HCT116 (cell line): ENCODE measurements around the gene DNM3. TPM values are rescaled to one million over a fixed set of nuclear protein-coding genes. Genes with fewer than 3 reads are reported as not detected.
A peak's percentile ranks its signal among the peaks of the same experiment; 100 is the strongest.

ENCODE experiments used
- ATAC-seq: fragments of 200-7000 bp; cut with Tn5 transposase; 2 replicates; pipeline ENCODE4 v1.9.1; 2020; ENCODE audit warnings: mild to moderate bottlenecking, moderate library complexity
- BruUV-seq: library from RNA; stranded (reverse); fragments of 400-500 nt; replicated peaks from 2 replicates; lab custom pipeline; 2021; lab: Mats Ljungman, UMichigan
- CTCF ChIA-PET: fragments of 300-600 bp; sonication (Branson Sonifier 250); formaldehyde crosslinking; loops from one replicate; lab custom pipeline; 2021; ENCODE audit warnings: antibody characterized with exemption; lab: Charles Lee
- POLR2A ChIA-PET: fragments of 300-600, 350-600 bp; sonication (Branson Sonifier 250); formaldehyde crosslinking; loops from one replicate; lab custom pipeline; 2021; ENCODE audit warnings: antibody characterized with exemption; lab: Charles Lee
- RAD21 ChIA-PET, 2 experiments: fragments of 300-600 bp; sonication (Branson Sonifier 250); formaldehyde crosslinking; loops; one replicate each; lab custom pipeline; 2023; ENCODE audit warnings: low total read pairs in 2 of 2; ENCODE audit not compliant: uncharacterized antibody in 2 of 2, unreplicated experiment in 2 of 2, low non-redundant PET in 1 of 2; lab: Charles Lee
- DNase-seq: peaks from one replicate; pipeline ENCODE4 v3.0.0-alpha.2; 2010; ENCODE audit warnings: low read depth, low spot score
- H2AFZ ChIP-seq: fragments of 200-600 bp; shearing (Covaris generic), sonication (generic); 2 replicates; pipeline ENCODE4 v1.6.1; 2017; ENCODE audit warnings: low read depth, mixed run types, mixed read lengths, antibody characterized with exemption, low read length; ENCODE audit not compliant: poor library complexity, severe bottlenecking
- H3K27ac ChIP-seq: 2 replicates; pipeline ENCODE4 v1.5.1; 2012; ENCODE audit warnings: low read depth, low read length
- H3K27me3 ChIP-seq: fragments of 200-600 bp; sonication (generic); 2 replicates; pipeline ENCODE4 v1.6.1; 2016; ENCODE audit warnings: mixed run types, low read length, mixed read lengths; ENCODE audit not compliant: insufficient read depth
- H3K36me3 ChIP-seq, 2 experiments: fragments of 200-500 bp in 1 of 2; fragments of 200-600 bp in 1 of 2; sonication (Bioruptor generic) in 1 of 2; sonication (generic) in 1 of 2; 2 replicates each; pipeline versions ENCODE4 v1.5.1 to v1.6.1; 2014 to 2016; ENCODE audit warnings: low read length in 2 of 2, inconsistent platforms in 1 of 2, mixed read lengths in 1 of 2, mixed run types in 1 of 2; ENCODE audit not compliant: insufficient read depth in 2 of 2, control insufficient read depth in 1 of 2
- H3K4me1 ChIP-seq, 2 experiments: fragments of 200-600 bp in 1 of 2; sonication (generic) in 1 of 2; 2 replicates each; pipeline versions ENCODE4 v1.5.1 to v1.6.1; 2012 to 2017; ENCODE audit warnings: low read length in 2 of 2, inconsistent platforms in 1 of 2, mild to moderate bottlenecking in 1 of 2, mixed read lengths in 1 of 2, mixed run types in 1 of 2, moderate library complexity in 1 of 2; ENCODE audit not compliant: insufficient read depth in 2 of 2, control insufficient read depth in 1 of 2
- H3K4me2 ChIP-seq: fragments of 200-600 bp; sonication (generic); 2 replicates; pipeline ENCODE4 v1.6.1; 2017; ENCODE audit warnings: mixed run types, low read length, mixed read lengths
- H3K4me3 ChIP-seq, 2 experiments: fragments of 200-600 bp in 1 of 2; sonication (generic) in 1 of 2; replicated peaks in 1 of 2; 2 replicates each; pipeline ENCODE4 v1.5.1; 2011 to 2016; ENCODE audit warnings: low read length in 2 of 2, control low read depth in 1 of 2, low read depth in 1 of 2, mild to moderate bottlenecking in 1 of 2, mixed read lengths in 1 of 2, mixed run types in 1 of 2
- H3K79me2 ChIP-seq: fragments of 200-600 bp; sonication (generic); 2 replicates; pipeline ENCODE4 v1.6.1; 2017; ENCODE audit warnings: mild to moderate bottlenecking, mixed run types, low read length, moderate library complexity, mixed read lengths; ENCODE audit not compliant: insufficient read depth
- H3K9ac ChIP-seq: fragments of 200-600 bp; sonication (generic); 2 replicates; pipeline ENCODE4 v1.6.1; 2016; ENCODE audit warnings: low read length, mixed read lengths
- H3K9me2 ChIP-seq: fragments of 200-600 bp; sonication (generic), shearing (Covaris generic); 2 replicates; pipeline ENCODE4 v1.6.1; 2017; ENCODE audit warnings: mixed run types, mild to moderate bottlenecking, moderate library complexity; ENCODE audit not compliant: insufficient read depth
- H3K9me3 ChIP-seq, 2 experiments: fragments of 200-500 bp in 1 of 2; fragments of 200-600 bp in 1 of 2; sonication (Bioruptor generic) in 1 of 2; sonication (generic) in 1 of 2; 2 replicates each; pipeline ENCODE4 v1.6.1; 2014 to 2017; ENCODE audit warnings: low read length in 2 of 2, mixed read lengths in 2 of 2, inconsistent platforms in 1 of 2, low read depth in 1 of 2, mild to moderate bottlenecking in 1 of 2, mixed run types in 1 of 2, moderate library complexity in 1 of 2; ENCODE audit not compliant: control insufficient read depth in 1 of 2, insufficient read depth in 1 of 2
- H4K20me1 ChIP-seq: fragments of 200-600 bp; sonication (generic), shearing (Covaris generic); 2 replicates; pipeline ENCODE4 v1.6.1; 2017; ENCODE audit warnings: mixed run types, mild to moderate bottlenecking, moderate library complexity; ENCODE audit not compliant: insufficient read depth
- ELF1 ChIP-seq: IDR thresholded peaks from 2 replicates; pipeline ENCODE4 v1.6.1; 2012; ENCODE audit warnings: low read depth, borderline replicate concordance
- EZH2phosphoT487 ChIP-seq: fragments of 200-600 bp; IDR thresholded peaks from 2 replicates; pipeline ENCODE4 v1.6.1; 2018; ENCODE audit warnings: antibody characterized with exemption, borderline replicate concordance
- POLR2A ChIP-seq: IDR thresholded peaks from 2 replicates; pipeline ENCODE4 v1.7.0; 2011; ENCODE audit warnings: borderline replicate concordance; ENCODE audit not compliant: insufficient read depth, insufficient read length; ENCODE audit errors: extremely low read depth
- POLR2AphosphoS5 ChIP-seq: IDR thresholded peaks from 2 replicates; pipeline ENCODE4 v1.6.1; 2011; ENCODE audit warnings: mild to moderate bottlenecking, low read depth, low read length, moderate library complexity
- RAD21 ChIP-seq: IDR thresholded peaks from 2 replicates; pipeline ENCODE4 v1.6.1; 2012; ENCODE audit warnings: low read depth, mild to moderate bottlenecking
- SP1 ChIP-seq: IDR thresholded peaks from 2 replicates; pipeline ENCODE4 v1.6.1; 2012; ENCODE audit warnings: low read depth
- SRF ChIP-seq: IDR thresholded peaks from 2 replicates; pipeline ENCODE4 v1.6.1; 2012; ENCODE audit warnings: low read depth
- intact Hi-C: fragments of 100-400 bp; cut with micrococcal nuclease; formaldehyde crosslinking; loops from 2 replicates; pipeline ENCODE4 v1.10.0; 2022
- total RNA-seq: library from RNA; stranded (reverse); gene quantifications from one replicate; pipeline ENCODE4 v1.2.1, GENCODE V29; 2021; ENCODE audit not compliant: unreplicated experiment

DNM3 gene
- total RNA-seq, 1 experiment from 2014 or later, result 3.1 TPM

GRCh38 chr1:171800342-171800741, 41.0 kb upstream of the DNM3 start:
- TF ChIP-seq SRF, result no peak
- no peak for TF ChIP-seq SP1
- no peak for TF ChIP-seq ELF1
- 0 out of 2 replicates have a peak, but pooled peaks have one; percentile 10 for TF ChIP-seq RAD21
- TF ChIP-seq POLR2A, result no peak
- TF ChIP-seq EZH2phosphoT487, result no peak
- Histone ChIP-seq H2AFZ (no peak overlapping the region), H3K27me3 (no peaks in the 10 kb centered on the region), H3K4me1 (peaks cover 0 to 4% of the 10 kb centered on the region in 2 experiments; a peak in 1 of 4 replicates), H3K9me2 (no peaks in the 10 kb centered on the region), H3K79me2 (no peaks in the 10 kb centered on the region), H3K9me3 (no peaks in the 10 kb centered on the region), H3K9ac (no peak overlapping the region), H3K27ac (no peak overlapping the region), H3K4me3 (no peak overlapping the region), H3K4me2 (no peak overlapping the region), H3K36me3 (peaks cover 7 to 12% of the 10 kb centered on the region in 2 experiments; a peak in 2 of 4 replicates), H4K20me1 (no peaks in the 10 kb centered on the region)
- ATAC-seq (peak; percentile 58), DNase-seq (no peak)
- ChIA-PET RAD21 (interaction anchor here (1.7 to 3.5 kb wide), 3 partner anchors 183 to 185 kb away, joined by 11 to 16 read pairs (median 12); no protein-coding TSS in a partner anchor), POLR2A (interaction anchor here (1.8 kb wide), 1 partner anchor 19 kb away, joined by 6 read pairs; the partner anchor contains the start of gene METTL13), CTCF (interaction anchor here (0.7 to 8.4 kb wide), 7 partner anchors 17 to 599 kb away, joined by 3 to 237 read pairs (median 7); partner anchors contain the start of gene METTL13)
- BruUV-seq, result no TSS peak
- intact Hi-C loops, result loop anchor here (5.0 kb wide), 2 partner anchors 153 to 602 kb away; no protein-coding TSS in a partner anchor

GRCh38 chr1:171800851-171801250, 40.4 kb upstream of the DNM3 start:
- RAD21 ChIA-PET, result interaction anchor here (0.6 to 3.5 kb wide), 4 partner anchors 105 to 185 kb away, joined by 3 to 16 read pairs (median 12); no protein-coding TSS in a partner anchor
- no peaks in the 10 kb centered on the region for H3K27me3 ChIP-seq
- no peak for DNase-seq
- CTCF ChIA-PET, result interaction anchor here (0.7 to 8.4 kb wide), 12 partner anchors 17 to 599 kb away, joined by 3 to 237 read pairs (median 5); partner anchors contain the start of genes DNM3 and METTL13
- H2AFZ ChIP-seq, result no peak overlapping the region
- H3K4me2 ChIP-seq, result no peak overlapping the region
- H3K36me3 ChIP-seq, result peaks cover 4 to 6% of the 10 kb centered on the region in 2 experiments; a peak in 2 of 4 replicates
- no peak overlapping the region for H3K27ac ChIP-seq
- no peak overlapping the region for H3K4me3 ChIP-seq
- H3K9ac ChIP-seq, result no peak overlapping the region
- no peak for ATAC-seq
- no peaks in the 10 kb centered on the region for H4K20me1 ChIP-seq
- no peak for TF ChIP-seq POLR2AphosphoS5
- peaks cover 0 to 4% of the 10 kb centered on the region in 2 experiments; a peak in 1 of 4 replicates for H3K4me1 ChIP-seq
- intact Hi-C loops, result loop anchor here (1.0 to 5.0 kb wide), 3 partner anchors 154 to 601 kb away; no protein-coding TSS in a partner anchor
- H3K9me2 ChIP-seq, result no peaks in the 10 kb centered on the region
- no peaks in the 10 kb centered on the region for H3K9me3 ChIP-seq
- POLR2A ChIA-PET, result interaction anchor here (1.8 kb wide), 1 partner anchor 19 kb away, joined by 6 read pairs; the partner anchor contains the start of gene METTL13
- BruUV-seq, result no TSS peak
- no peaks in the 10 kb centered on the region for H3K79me2 ChIP-seq
